HL-60/S4 (cell line): ENCODE measurements around the gene SERPINA4.

ENCODE experiments used
- in situ Hi-C: fragments of 300-500 bp; cut with MboI; formaldehyde crosslinking; loops from 2 replicates; pipeline ENCODE4 v1.14.3; 2022; ENCODE audit warnings: low sequenced_read_pairs

SERPINA4 gene, protein sequence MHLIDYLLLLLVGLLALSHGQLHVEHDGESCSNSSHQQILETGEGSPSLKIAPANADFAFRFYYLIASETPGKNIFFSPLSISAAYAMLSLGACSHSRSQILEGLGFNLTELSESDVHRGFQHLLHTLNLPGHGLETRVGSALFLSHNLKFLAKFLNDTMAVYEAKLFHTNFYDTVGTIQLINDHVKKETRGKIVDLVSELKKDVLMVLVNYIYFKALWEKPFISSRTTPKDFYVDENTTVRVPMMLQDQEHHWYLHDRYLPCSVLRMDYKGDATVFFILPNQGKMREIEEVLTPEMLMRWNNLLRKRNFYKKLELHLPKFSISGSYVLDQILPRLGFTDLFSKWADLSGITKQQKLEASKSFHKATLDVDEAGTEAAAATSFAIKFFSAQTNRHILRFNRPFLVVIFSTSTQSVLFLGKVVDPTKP

DNA sequence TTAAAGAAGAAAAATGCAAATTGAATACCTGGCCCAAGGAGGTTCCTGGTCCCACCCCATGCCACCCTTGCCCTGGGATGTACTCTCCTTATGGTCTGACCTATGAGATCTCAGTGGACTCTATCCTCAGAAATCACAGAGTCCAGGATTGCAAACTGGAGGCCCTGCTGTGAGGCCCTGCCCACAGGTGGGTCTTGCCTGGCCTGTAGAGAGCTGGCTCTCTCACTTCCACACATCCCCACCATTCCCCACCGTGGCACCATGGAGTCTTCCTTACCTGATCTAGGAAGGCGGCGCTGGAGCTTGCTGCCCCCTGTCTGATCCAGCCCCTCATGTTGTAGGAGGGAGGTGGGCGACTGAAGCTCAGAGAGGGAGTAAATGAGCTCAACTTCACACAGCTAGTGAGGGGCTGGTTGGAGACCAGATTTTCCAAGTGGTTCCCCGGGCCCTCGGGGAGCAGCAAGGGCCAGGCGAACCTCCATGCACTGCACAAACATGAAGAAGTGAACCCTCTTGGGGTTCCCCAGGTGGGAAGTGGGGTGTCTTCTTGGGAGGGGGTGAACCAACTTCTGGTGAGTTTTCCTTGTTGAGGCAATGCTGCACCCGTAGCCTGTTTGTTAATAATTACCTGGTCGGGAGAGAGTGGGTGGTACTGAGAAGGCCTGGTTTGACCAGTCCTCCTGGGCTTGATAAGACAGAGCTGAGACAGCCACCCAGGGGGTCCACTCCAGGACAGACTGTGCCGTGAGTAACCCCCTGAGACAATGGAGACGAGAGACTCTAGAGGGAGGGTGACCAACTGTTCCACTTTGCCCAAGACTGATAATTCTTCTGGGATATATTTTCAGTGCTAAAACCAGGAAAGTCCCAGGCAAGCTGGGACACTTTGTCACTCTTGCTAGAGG is at the start of gene SERPINA4:
Gene SERPINA4, plus strand, starts transcription at position 692 of the 905 bp plus-strand sequence. CDS start 2,041 bp downstream, outside the sequence.
- in situ Hi-C loops: no loop called here

DNA sequence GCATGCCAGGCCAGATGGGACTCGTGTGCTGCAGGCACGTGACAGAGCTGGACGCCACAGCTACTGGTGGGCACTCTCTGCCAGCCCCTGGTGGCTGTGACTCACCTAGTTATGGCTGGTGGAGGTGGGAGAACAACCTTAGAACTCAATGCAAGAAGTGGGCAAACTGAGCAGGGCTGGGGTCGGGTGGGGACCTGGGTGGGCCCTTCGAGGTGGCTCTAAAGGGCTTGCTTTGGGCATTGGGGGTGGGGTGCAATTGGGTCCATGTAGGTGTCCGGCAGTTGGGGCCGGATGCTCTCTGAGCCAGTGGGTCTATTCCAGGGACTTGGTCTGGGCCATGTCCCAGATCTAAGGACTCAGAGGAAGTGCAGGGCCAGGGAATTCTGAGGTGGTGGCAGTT is 46.9 kb upstream of the SERPINA4 start:
- in situ Hi-C loops: no loop called here

DNA sequence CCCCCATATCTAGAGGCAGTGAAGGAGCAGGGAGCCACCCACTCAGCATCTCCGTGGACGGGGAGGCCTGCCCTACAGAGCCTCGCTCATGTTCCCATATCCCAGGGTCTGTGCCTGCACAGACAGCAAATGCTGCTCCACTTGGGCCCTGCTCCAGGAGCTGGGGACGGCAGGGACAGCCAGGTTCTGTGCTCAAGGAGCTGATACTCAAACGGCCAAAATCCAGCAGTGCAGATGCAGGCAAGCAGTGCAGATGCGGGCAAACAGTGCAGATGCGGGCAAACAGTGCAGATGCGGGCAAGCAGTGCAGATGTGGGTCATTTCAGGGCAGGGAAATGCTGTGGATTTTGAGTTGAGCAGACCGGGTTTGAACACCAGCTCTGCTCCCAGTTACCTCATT is 45.8 kb upstream of the SERPINA4 start:
- in situ Hi-C loops: no loop called here

DNA sequence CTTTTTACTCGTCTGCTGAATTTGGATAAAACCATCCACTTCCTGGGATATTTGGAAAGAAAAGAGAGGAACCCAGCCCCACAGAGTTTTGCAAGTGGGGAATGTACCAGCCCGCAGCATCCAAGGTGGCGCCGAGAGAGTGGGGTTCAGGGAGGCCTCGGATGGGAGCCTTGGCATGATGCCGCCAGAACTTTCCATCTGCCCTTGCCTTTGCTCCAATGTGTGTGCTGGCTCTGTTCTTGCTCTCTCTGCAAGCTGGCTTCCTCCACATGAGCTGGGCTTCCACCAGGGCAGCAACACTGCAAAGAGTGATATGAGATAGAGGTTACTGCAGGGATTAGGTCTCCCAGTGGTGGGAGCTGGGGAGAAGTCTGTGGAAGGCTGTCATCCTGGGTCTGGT is 45.4 kb upstream of the SERPINA4 start:
- in situ Hi-C loops: no loop called here

DNA sequence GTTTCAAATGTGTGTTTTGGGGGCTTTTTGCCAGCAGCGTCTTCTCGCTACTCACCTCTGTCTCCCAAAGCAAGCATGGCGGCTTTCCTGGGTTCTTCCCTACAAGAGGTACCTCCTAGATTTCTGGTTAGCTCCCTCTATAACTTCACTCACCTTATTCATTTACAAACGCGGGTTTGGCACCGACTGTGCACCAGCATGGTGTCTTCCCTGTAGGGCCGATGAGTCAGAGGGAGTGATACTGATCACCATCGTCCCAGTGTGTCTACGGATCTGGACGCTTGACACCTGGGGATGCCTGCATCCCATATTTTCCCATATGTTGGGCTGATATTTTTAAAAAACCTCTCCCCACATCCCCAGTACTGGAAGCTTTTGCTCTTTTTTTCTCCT is 44.0 kb upstream of the SERPINA4 start:
- in situ Hi-C loops: no loop called here

DNA sequence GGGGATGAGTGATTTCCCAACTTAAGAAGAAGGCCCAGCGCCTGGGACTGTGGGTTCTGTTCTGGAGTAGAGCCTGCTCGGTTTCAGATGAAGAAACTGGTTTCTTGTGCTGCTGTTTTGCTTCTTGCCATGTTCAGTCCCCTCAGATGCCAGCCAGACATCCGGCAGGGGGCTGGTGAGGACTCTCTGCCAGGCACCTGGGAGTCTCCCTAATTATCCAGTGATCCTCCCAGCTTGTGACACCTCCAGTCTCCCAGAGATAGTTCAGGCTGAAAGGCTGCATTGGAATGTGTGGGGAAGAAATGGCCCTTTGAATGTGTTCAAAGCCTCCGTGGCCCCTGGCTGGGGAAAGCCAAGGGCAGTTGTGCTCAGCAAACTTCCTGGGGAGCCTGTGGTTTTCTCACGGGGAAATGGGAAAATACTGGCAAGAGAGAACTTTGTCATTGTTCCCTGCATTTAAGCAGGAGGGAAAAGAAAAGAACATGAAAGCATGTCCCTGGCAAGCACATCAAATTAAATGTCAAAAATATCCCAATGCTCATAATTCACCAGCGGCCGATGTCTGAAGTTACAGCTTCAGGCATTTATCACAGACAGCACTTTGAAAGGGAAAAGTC is 43.5 kb upstream of the SERPINA4 start:
- in situ Hi-C loops: no loop called here

DNA sequence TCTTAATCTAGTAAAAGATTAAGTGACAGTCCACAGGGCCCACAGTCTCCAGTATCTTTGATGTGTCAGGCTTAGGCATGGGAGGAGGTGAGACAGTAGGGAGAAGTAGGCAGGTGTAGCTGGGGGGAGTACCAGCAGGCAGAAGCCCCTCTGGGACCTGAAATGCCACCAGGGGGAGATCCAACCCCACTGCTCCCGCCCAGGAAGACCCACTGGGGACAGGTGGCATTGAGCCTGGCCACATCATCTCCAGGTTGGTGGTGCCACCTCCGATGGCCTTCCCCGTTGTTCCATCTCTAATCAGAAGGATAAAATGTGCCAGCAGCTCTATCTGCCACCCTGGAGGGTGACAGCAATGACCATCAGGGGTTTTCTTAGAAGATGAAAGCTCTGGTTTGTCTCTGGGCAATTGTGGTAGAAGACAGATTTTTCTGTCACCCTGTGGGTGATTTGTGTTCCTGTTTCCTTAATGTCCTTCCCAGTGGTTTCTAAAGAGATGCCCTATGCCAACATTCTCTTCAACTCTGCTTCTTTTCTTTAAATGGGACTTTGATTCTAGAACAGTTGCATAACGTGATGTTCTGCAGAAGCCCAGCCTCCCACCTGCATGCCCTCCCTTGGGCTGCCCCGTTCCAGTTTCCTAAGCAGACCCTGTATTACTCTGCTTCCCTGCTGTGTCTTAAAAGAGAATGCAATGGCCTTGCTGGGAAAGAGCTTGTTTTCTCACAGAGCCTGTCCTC is 39.7 kb upstream of the SERPINA4 start:
- in situ Hi-C loops: no loop called here

DNA sequence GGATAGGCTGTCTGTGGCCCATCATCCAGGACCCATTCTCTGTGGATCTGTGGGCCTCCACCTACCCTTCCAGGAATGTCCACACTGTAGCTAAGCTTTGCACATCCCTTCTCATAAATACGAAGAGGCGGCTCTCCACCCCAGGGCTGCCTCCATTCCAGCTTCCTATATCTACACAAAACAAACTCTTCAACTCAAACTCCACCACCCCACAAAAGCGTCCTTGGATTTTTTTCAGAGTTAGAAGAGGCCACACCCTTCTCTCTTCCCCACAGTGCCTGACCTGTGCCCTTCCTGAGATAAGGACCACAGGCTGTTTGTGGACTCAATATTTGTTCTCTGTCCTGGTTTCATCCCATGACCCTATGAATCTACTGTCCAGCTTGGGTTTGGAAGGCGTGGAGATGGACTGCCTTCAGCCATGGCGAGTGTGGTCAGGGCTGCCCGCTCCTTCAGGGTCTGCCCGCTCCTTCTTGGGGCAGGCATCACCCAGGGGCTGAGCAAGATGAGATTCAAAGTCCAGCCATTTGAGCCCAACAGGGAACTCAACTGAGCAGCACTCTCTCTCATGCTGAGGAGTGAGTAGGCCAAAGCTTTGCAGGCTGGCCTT is 39.0 kb upstream of the SERPINA4 start:
- in situ Hi-C loops: no loop called here

DNA sequence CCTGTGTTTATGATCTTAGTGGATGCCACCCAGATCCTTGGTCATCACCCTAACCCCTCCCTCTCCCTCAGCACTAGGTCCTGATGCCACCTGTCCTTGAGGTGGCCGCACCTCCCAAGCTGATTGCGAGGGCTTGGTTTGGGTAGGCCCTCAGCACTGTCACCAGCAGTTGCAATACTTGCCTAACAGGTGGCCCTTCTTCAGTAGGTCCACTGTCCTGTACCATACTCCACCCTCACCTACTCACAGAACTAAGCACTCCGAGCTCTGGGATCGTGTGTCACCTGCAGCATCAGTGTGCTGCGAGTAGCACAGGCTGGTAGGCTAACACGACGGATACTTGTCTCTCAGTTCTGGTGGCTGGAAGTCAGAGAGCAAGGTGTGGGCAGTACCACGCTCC is 38.0 kb upstream of the SERPINA4 start:
- in situ Hi-C loops: no loop called here

DNA sequence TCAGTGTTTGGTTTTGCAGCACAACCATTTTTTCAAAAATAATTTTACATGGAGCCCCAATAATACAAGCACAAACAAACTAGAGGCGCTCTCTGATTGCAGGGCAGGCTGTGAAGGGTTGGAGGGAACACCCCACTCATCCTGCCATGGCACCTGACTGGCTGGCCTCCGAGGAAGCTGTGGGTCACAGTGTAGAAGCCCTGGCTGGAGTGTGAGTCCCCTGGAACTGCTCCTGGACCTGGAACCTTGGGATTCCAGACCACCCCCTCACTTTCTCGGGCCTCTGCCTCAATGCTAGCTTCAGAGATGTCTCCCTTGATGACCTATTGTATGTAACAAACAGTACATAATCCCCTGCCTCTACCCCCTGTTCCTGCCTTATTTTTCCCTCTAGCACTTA is 37.1 kb upstream of the SERPINA4 start:
- in situ Hi-C loops: no loop called here

DNA sequence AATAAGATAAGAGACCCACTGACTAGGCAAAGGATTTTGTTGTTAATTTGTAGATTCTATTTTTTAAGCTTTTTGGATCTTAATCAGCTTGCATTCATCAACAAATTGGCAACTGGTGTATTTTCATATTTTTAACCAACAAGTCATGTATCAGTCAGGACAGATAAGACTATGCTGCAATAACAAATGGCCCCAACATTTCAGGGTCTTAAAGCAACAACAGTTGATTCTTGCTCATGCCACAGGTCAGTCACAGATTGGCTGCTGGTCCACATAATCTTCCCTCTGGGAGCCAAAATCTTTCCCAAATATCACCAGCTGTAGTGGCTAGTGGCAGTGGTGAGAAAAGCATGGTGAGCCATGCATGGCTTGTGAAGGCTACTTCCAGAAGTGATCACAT is 30.1 kb upstream of the SERPINA4 start:
- in situ Hi-C loops: no loop called here

DNA sequence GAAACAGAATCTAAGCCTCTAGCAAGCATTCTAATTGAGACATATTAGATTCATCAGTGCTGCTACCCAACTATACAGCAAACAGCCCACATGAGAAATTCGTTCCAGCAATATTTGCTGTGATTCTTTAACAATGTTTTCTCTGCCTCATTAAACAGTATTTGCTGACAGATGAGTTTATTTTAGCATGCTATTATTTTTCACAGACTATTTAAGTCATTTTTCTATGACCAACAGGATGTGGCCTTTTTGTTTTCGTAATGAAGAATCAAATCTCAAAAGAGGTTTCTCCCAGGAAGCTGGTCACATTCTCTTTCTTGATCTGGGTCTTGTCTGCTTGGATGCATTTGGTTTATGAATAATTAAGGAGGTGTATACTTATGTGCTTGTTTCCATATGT is 28.8 kb upstream of the SERPINA4 start:
- in situ Hi-C loops: no loop called here

DNA sequence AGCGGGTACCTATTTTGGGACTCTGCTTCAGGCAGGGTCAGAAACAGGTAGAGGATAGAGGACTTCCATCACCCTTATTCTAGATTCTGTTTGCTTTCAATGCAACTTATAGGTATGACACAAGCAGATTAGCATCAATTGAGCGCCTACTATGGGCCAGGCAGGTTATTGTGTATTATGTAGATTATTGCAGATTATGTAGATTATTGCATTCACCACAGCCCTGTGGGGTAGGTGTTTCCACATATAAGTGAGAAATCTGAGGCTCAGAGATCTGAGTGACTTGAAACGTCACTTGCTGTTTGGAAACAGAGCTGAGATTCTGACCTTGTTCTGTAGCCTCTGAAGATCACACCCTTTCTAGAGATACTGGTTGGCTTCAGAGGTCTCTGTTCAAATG is 25.7 kb upstream of the SERPINA4 start:
- in situ Hi-C loops: no loop called here

DNA sequence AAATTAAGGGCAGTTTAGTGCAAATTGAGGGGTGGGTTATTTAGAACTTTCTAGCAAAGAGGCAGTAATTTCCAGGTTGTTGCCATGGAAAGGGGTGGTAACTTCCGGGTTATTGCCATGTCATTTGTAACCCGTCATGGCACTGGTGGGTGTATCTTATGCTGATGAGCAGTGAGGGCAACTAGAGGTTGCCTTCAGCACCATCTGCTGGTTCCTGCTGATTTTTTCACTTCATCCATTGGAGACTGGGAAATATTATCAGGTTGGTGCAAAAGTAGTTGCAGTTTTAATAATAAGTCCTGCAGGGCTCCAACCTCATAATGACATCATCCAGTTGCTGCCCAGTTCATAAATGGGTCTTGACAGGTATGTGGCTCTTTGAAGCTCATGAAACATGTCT is 24.4 kb upstream of the SERPINA4 start:
- in situ Hi-C loops: no loop called here

DNA sequence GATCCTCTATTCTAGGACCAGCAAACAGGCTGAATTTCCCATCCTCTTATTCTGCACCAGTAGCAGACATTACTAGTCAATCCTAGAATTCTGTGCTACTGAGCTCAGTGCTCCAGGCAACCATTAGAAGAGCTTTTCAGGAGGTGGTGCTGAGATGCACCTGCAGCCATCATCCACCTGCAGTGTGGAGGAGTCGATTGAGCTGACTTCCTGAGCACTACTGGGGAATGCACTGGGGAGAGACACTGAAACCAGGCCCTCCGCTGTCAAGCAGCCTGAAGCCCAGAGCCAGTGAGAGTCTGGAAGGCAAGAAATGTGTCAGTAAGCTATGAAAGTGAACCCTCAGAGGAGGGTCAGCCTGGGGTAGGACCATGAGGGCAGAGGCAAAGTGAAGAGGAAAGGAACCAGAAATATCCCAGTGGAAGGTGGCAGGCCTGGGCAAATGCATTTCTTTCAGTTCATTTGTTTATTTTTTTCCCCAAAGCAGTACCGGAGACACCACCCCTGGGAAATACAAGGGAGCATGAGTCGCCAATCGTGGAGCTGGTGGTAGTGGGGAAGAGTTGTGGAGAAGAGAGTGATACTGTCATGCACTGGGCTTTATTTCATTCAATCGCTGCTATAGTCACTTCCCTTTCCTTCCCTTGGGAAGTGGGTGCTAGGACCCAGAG is 23.0 kb upstream of the SERPINA4 start:
- in situ Hi-C loops: no loop called here

DNA sequence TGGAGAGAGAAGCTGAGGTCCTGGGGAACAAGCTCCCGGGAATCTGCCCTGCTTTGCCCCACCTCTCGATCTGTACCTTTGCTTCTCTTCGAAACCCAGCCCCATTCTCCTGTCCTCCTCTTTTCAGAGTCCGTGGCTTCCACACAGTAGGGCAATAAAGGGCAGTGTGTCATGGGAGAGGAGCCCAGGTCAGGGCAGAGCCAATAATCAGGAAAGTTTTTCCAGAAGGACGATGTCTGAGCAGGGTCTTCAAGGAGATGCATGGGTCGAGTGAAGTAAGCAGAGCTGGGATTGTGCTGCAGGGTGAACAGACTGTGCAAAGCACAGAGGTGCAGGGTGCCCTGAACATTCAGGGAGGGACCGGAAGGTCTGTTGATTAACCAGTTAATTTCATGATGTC is 22.1 kb upstream of the SERPINA4 start:
- in situ Hi-C loops: no loop called here

DNA sequence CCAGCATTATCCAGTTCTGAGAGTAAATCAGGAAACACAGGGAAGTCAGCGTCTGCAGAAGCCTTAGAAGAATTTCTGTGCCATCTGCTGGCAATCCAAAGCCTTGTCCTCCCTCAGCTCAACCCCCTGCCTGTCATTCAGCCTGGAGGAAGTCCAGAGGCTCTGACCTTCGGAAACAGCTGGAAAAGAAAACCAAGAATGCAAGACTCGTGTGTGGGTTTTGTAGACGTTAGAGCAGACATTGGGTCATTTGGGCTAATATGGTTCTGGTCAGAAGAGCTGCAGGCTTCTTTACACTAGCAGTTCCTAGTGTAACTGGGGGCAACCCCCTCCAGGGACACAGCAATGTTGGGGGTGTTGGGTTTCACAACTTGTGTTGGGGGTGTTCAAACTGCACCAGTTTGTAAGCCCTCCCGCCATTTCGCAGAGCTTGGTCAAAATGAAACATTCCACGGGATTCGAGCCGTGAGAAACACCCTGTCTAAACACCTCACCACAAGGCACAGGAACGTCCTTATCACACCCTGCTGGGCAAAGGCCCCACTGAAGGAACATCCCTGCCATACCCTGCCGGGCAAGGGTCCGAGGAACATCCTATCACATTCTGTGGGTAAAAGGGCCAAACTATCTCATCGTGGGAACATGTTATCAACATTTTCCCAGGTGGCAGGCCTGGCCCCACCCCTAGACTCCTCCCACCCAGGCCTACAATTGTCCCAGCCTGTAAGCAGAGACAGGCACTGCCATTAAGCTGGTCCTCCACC is 21.0 kb upstream of the SERPINA4 start:
- in situ Hi-C loops: no loop called here

DNA sequence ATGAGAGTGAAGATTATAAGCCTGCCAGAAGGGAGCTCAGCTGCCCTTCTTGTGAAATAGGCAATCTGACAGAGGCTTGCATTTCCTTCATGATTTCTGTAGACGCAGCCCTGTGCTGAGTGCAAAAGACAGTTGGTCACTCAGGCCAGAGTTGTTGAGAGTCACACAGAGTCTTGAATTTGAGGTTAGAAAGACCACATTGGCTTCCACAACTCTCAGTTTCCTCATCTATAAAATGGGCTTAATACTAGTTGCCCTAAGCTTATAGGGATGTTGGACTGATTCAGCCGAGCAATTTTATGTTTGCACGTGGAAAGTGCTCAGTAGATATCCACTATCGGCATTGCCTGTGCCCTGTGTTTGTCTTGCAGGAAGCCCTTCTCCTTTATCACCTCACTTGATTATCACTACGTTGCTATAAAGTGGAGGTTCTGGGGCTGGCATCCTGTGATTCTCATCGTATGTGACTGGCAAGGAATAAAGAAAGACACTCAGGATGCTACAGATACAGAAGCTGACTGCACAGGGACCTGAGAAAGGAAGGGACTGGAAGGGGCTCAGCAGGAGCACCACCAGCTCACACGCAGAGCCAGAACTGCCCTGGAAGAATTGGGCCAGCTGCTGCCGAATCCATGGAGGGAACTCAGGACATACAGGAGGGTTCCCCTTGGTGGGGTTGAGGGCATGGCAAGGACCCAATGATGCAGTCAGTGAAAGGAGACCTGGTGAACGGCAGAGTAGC is 19.8 kb upstream of the SERPINA4 start:
- in situ Hi-C loops: no loop called here
